ENCODE results near the gene PLCB1.

- TF ChIP-seq POLR2A (IDR thresholded peaks at IDR 0.05; ENCODE audit: low read length): no peak
- TF ChIP-seq GATA1 (IDR thresholded peaks at IDR 0.05; ENCODE audit: low read depth, low read length): no peak
Measured at GRCh38 chr20:8631271-8631670, 499.2 kb downstream of the PLCB1 start.
